GM18517 (cell line): ENCODE measurements around the gene LNP1.

Experiments
- ATAC-seq: cut with Tn5 transposase; IDR thresholded peaks from one replicate; pipeline ENCODE4 v1.9.1; 2021; ENCODE audit warnings: mild to moderate bottlenecking, moderate library complexity; ENCODE audit not compliant: unreplicated experiment

The LNP1 gene

DNA sequence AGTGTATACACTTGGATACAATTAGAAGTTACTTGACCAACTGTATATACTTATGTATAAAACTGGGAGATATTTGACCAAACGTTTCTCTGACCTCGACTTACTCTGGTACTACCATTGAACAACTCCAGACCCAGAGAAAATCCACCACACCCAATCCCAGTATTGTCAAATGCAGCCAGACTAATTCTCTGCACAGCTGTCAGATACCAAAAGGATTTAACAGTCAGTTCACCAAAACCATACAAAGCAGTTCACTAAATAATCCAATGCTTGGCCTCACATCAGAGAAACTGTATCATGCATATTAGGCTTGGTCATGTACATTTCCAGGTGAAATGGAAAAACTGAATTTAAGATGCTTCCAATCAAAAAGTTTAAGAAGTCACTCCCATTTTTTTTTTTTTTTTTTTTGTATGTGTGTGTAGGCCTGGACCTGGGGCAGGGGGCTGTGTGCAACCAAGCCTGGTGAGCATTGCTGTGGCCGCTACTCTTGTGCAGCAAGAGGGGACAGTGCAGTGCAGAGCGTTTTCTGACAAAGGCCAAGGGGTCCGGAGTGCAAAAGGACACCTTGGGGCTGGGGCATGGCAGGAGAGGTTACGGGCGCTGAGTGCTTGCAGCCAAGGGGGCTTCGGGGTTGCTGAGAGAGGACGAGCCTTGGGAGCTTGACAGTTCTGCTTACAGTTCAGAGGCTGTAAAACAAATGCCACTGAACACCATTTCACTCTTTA, 1.8 kb upstream of the LNP1 start:
- no peak for ATAC-seq

DNA sequence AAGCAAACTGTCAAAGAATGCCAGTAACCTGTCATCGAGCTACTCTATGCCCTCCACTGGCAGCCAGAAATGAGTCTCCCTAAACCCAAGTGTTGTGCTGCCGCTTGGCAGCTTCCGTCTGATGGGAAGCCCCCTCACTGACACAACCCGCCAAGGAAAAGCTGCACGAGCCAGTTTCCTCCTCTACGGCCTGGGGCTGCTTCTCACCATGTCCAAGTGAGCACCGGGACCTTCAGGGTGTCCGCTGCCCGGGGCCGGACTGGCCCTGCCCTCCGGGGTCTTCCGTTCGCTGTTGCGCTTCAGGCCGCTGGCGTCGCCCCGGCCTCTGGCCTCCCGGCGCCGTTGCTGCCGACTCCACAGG, 940 bp upstream of the LNP1 start:
- peak; percentile 4 for ATAC-seq

- peak; percentile 25 for ATAC-seq
Observed at GRCh38 chr3:100401674-100402041, 319 bp downstream of the LNP1 start.

- no peak for ATAC-seq
Observed at GRCh38 chr3:100402256-100402655, 917 bp downstream of the LNP1 start.

DNA sequence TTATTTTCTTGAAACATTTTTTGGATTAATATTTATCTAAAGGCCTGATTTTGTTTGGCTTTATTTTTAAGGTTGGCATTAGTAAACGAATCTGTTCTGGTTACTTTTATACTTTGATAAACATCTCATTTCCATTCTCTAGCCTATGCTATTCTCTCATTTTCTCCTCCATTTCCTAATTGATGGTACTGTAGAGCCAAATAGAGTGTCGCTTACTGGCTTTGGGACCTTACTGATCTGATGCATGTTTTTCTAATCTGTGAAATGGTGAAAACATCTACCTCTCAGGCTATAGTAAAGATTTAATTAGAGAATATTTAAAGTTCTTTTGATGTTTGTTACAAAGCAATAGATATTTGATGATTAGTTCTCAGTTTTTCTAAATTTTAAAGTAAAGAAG, 1.6 kb downstream of the LNP1 start:
- ATAC-seq: no peak

GRCh38 chr3:100403362-100404249, 2.3 kb downstream of the LNP1 start:
- no peak for ATAC-seq

DNA sequence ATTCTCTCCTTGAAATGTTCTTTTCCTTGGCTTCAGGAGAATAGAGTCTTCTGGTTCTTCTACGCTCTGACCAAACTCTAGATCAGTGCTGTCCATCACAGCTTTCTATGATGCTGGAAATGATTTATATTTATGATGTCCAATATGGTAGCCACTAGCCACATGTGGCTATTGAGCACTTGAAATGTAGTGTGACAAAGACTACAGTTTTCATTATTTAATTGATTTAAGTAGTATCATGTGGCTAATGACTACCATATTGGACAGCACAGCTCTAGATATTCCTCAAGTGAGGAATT, 2.9 kb downstream of the LNP1 start:
- ATAC-seq: no peak

DNA sequence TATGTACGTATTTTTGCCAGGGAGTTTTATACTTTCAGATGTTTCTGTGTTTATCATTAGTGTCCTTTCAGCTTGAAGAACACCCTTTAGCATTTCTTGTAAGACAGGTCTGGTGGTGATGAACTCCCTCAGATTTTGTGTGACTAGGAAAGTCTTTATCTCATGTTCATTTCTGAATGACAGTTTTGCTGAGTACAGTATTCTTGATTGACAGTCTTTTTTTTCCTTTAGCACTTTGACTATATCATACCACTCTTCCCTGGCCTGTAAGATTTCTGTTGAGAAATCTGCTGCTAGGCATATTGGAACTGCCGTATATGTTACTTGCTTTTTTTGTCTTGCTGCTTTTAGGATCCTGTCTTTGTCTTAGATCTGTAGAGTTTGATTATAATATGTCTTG, 5.8 kb downstream of the LNP1 start:
- ATAC-seq: no peak

- no peak for ATAC-seq
Observed at GRCh38 chr3:100407977-100408532, 6.7 kb downstream of the LNP1 start.

- no peak for ATAC-seq
Observed at GRCh38 chr3:100411091-100411982, 10.0 kb downstream of the LNP1 start.

GRCh38 chr3:100412912-100413590, 11.7 kb downstream of the LNP1 start:
- ATAC-seq: no peak

DNA sequence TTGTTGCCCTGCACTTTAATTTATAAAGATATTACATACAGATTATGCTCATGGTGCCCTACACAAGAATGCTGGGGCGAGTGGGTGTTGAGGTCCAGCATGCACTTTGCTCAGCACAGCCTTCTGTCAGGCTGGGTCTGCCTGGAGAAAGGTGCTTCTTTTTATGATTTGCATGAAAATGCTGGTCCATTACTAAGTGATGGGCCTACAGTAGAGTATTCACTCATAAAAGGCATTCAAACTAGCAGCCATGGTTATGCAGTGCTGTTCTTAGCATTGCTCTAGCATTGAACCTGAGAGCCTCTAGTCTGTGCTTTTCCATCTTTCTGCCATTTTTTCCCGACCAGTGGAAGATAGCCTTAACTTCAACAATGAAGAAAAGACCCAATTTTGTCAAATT, 12.3 kb downstream of the LNP1 start:
- no peak for ATAC-seq

DNA sequence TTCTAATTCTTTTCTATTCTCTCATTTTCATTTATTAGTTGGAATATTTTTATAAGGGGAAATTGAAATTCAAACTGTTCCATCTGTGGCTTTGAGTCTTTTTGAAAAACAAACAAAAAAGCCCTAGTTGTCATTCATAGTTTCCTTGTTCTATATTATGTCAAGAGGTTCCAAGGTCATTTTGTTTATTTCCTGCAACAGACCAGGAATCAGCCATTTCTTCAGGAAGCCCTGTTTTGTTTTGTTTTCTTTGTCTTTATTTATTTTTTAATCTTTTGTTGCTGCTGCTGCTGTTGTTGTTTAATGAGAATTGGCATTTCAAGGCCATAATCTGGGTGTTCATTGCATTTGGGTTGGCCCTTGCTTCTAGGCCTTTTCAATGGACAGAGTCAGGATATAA, 14.8 kb downstream of the LNP1 start:
- no peak for ATAC-seq

- no peak for ATAC-seq
Observed at GRCh38 chr3:100416863-100417262, 15.5 kb downstream of the LNP1 start.

- ATAC-seq: no peak
Observed at GRCh38 chr3:100419406-100419805, 18.1 kb downstream of the LNP1 start.

GRCh38 chr3:100420885-100421284, 19.5 kb downstream of the LNP1 start:
- no peak for ATAC-seq

DNA sequence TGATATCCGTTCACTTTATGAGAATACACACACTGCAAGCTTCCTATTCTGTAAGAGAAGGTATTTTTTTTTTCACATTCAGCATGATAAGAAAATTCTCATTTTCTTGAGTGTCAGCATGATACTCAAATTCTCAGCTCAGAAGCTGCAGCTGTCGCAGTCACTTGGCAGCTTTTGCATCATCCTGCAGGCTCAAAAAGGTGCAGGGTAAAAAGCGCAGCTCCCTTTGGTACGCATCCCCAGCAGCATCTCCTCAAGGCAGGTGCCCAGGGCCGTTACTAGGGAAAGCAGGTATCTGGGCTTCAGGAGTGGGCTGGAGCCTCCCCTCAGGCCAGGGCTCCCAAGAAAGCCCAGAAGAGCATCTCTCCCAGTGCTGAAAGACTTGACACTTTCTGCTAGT, 22.3 kb downstream of the LNP1 start:
- ATAC-seq: no peak

- ATAC-seq: no peak
Observed at GRCh38 chr3:100424261-100424660, 22.9 kb downstream of the LNP1 start.

DNA sequence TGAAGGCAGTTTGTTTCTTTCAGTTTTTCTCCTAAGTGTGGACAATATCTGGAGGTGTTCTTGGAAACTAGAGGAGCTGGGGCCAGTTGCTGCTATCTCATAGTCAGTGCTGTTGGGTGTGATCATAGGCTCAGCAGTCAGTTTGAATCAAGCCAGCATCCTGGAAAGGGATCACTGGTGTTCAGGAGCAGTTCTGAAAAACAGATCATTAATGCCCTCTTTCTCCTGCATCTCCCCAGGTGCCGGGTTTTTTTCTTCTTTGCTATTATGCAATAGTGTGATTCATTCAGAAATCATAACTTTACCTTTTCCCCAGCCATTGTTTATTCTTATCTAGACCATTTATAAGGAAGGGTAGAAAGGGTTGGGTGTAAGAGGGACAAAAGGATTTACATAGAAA, 24.0 kb downstream of the LNP1 start:
- ATAC-seq: no peak

GRCh38 chr3:100426067-100426682, 24.8 kb downstream of the LNP1 start:
- ATAC-seq: no peak
